ENCODE data around the gene CEACAM19.

- TF ChIP-seq CTCF (IDR thresholded peaks at IDR 0.05), result peak in 2 of 6 experiments; percentile 12 to 43
- TF ChIP-seq POLR2A (IDR thresholded peaks at IDR 0.05), result no peak
These were observed 22.9 kb downstream of the CEACAM19 start for GRCh38 chr19:44694184-44694579.
